GM21737 (cell line): ENCODE results near the gene GPR52.
"Not testable (repeated sequence)": the region's sequence is repeated elsewhere in the genome, so short reads cannot be mapped to it uniquely, and the experiment has no call there.

ENCODE experiments used
- ATAC-seq: cut with Tn5 transposase; IDR thresholded peaks from one replicate; pipeline ENCODE4 v1.9.1; 2021; ENCODE audit warnings: mild to moderate bottlenecking, moderate library complexity; ENCODE audit not compliant: unreplicated experiment

GPR52 gene, protein sequence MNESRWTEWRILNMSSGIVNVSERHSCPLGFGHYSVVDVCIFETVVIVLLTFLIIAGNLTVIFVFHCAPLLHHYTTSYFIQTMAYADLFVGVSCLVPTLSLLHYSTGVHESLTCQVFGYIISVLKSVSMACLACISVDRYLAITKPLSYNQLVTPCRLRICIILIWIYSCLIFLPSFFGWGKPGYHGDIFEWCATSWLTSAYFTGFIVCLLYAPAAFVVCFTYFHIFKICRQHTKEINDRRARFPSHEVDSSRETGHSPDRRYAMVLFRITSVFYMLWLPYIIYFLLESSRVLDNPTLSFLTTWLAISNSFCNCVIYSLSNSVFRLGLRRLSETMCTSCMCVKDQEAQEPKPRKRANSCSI

DNA sequence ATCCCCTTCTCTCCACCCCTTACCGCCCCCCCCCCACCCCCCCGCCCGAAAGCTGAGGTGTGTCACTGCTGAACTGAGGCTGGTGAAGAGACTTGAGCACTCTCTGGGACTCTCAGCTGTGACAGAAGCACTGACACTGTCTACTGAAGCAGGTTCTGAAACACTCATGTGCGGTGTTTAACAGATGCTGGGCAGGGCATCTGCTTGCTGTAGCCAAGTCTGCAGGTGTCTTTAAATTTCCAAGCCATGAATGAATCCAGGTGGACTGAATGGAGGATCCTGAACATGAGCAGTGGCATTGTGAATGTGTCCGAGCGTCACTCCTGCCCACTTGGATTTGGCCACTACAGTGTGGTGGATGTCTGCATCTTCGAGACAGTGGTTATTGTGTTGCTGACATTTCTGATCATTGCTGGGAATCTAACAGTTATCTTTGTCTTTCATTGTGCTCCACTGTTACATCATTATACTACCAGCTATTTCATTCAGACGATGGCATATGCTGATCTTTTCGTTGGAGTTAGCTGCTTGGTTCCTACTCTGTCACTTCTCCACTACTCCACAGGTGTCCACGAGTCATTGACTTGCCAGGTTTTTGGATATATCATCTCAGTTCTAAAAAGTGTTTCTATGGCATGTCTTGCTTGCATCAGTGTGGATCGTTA lies at the start of gene GPR52:
Gene GPR52, plus strand, starts transcription at position 99 of the 665 bp plus-strand sequence. Its CDS starts 148 bp downstream, at position 247.
- no peak for ATAC-seq

DNA sequence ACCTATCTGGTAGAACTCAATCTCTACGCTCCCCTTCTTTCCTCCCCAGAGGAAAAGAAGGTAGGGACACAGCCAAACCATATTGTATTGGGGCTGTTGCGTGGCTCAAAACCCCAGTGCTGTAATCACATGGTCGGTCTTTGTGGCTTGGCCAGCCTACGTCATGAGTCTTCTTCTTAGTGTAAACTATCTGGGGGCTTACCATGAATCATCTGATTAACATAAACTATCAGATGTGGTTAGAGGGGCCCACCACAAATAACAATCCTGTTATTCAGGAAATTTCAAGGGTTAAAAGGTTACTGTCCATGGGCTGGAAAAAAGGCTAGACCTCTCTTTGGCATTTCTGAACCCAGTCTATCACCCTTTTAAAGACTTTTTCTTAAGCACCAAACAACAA lies 49.5 kb upstream of the GPR52 start:
- ATAC-seq, result no peak

DNA sequence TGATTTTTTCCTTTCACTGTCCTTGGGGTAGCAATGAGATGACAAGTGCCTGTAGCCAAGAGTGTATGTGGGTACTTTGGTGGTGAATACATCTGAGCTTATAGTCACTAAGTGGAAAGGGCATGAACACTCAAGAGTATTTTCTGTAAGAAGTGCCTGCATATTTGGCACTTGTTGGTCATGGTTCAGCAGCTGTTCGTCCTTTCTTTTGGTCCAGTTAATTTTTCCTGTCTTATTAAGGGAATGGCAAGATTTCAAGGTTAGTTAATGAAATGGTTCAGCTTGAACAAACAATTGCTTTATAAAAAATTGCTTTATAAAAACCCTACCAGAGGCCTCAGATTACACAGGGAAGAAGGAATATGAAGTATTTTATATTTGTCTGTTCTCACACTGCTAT lies 48.6 kb upstream of the GPR52 start:
- no peak for ATAC-seq

DNA sequence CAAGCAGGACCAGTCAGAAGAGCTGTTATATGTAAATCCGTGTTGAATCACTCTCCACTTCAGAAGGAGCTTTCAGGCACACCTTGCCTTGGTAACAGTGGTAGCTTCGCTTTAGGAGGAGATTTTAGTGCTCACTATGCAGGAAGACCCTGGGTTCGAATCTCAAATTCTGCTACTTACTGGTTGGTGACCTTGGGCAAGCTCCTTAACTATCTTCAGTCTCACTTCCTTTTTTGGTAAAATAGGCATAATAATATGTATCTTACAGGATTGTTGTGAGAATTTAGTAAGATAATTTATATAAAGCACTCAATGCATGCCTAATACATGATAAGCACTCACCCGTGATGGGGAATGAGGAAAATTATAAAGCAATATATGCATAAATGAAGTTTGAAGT lies 46.7 kb upstream of the GPR52 start:
- no peak for ATAC-seq

DNA sequence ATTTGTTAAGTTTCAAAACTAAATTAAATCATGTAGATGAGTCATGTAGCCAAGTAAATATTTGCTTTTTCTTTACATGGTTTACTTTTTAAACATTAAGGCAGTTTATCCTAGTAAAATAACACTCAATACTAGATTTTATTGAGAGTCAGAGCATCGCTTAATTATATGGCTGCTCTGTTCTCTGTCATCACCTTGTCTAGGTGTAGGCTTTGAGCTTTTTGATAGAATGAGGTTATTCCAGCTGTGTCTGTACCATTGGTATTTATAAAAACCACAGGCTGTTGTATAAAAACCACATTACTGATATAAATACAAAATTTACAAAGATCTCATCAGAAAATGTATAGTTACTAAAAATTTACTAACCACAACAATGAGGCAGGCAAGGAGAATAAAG lies 42.5 kb upstream of the GPR52 start:
- ATAC-seq, result no peak

DNA sequence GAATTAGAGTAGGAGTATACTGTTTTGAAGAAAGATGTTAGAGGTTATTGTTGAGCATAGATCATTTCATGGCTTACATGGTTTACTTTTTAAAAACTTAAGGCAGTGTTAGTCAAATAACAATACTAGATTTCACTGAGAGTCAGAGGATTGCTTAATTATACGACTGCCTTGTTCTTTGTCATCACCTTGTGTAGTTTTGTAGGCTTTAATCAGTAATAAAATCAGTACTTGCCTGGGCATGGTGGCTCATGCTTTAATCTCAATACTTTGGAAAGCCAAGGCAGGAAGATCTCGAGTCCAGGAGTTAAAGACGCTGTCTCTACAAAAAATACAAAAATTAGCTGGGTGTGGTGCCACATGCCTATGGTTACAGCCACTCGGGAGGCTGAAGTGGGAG lies 41.3 kb upstream of the GPR52 start:
- no peak for ATAC-seq

DNA sequence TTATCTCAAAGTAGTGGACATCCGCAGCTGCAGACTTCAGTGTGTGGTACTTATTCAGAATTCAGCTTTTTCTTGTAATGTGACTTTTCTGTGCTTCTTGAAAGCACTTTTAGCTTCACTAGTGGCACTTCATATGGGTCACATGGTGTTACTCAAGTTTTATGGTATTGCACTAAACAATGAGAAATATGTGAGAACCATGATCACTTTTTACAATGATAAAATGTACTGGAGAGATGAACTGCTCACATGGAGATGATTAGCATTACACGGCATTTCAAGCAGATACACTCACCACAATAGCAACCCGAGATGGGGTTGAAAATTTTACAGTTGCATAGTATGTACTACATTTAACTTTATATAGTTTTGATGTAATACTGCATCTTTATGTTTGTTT lies 40.1 kb upstream of the GPR52 start:
- ATAC-seq, result no peak

DNA sequence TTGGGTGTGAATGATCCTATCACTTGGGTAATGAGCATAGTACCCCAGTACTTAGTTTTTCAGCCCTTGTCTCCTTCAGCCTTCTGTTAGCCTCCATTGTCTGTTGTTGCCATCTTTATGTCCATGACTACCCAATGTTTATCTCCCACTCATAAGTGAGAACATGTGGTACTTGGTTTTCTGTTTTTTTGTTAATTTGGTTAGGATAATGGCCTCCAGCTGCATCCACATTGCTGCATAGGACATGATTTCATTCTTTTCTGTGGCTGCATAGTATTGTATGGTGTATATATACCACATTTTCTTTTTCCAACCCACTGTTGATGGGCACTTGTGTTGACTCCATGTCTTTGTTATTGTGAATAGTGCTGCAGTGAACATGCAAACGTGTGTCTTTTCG lies 39.6 kb upstream of the GPR52 start:
- ATAC-seq, result no peak

DNA sequence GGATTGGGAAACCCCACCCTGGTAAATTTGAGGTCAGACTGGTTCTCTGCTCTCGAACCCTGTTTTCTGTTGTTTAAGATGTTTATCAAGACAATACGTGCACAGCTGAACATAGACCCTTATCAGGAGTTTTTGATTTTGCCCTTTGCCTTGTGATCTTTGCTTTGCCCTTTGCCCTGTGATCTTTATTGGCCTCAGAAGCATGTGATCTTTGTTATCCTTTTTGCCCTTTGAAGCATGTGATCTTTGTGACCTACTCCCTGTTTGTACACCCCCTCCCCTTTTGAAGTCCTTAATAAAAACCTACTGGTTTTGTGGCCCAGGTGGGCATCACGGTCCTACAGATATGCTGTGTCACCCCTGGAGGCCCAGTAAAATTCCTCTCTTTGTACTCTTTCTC lies 38.0 kb upstream of the GPR52 start:
- not testable (repeated sequence) for ATAC-seq

DNA sequence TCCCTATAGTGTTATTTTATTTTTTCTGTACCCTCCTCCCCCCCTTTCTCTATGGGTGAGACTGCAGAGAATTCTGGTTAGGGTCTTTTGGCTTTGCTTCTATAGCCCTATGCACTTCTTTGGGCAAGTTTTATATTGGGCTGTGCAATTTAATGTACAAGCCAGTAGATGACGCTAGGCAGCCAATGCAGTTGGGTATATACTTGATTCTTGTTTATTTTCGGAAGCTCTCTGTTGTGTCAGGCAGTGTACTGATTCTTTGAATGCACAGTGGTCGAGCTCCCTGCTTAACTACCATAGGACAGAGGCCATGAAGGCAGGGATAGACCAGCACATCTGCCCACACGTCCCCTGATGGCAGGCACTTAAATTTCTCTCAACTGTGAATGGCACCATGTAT lies 34.1 kb upstream of the GPR52 start:
- ATAC-seq, result no peak

DNA sequence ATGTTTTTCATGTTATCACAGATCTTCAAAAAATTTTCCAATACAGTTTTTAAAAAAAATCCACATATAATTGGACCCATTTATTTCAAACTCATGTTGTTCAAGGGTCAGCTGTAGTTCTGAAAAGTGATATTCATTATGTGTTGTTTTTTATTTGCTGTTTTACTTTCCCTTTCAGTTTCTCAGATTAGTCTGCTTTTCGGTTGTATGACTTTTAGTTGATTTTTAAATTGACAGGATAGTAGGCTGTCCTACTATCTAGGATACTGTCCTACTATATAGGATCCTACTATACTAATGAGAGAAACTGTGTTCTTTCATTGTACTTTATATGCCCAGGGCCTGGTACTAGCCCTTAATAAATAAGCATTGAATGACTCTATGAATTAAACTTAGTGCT lies 33.6 kb upstream of the GPR52 start:
- ATAC-seq, result no peak

DNA sequence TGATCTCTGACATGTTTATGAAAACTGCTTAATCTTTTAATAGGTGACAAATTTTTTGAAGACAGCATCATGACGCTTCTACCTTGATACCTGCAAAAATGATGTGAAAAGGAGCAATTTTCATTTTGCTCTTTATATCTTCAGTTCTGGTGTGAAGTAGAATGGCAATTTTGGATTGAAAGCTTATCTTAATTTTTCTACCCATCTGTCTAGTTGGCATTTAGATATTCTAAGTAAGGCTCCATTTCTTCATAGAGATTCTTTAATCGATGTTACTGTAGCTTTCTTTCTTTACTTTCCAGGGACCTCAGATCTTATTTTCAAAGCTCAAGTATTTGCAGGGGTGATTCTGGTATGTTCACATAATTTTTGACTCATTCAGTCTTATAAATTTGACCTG lies 32.3 kb upstream of the GPR52 start:
- ATAC-seq, result no peak

DNA sequence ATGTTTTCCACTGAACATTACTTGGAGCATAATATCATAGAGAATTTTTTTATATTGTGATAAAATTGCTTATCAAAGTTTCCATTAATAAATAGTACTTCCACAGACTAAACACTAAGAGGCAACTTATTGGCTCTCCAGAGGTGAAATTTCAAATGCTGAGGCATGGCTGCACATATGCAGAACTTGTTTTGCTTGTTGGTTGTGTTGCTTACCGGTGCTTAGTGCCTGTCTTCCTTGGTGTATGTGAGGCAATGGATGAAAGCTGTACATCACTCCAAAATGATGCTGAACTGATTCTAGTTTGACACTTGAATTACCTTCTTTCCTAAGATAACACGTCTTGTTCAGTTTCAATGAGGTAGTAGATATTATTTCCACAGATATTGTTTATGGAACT lies 29.8 kb upstream of the GPR52 start:
- no peak for ATAC-seq

DNA sequence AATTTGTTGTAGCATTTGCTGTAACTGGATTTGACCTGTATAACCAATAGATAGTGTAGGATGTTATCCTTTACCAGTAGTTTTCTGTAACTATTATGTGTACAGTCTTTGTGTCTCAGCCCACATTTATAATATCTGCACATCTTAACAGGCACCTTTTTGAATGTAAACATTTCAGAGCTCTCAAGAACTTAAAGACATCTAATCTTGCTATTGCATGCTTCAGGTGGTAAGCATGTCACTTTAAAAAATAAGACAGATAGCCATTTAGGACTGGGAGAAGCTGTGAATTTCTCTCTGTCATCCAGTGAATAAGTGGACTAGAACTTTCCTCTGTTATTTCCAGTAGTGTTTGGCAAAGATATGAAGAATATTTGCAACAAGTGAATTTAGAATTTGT lies 22.6 kb upstream of the GPR52 start:
- ATAC-seq, result no peak

DNA sequence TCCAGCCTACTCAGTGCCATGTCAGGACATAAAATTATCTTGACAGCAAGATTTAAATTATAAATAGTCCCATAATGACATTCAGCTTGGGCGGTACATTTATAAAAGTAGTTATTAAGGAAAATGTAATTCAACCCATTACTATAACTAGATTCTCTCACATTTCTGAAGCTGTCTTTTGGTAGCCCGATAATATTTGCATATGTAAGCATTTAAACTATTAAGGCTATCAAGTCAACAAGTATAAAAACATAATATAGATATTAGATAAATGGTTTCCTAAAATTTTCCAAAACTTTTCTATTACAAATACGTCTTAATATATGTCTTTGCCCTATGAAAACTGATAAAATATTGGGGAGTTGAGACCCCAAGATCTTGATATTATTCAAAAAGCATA lies 21.6 kb upstream of the GPR52 start:
- no peak for ATAC-seq

DNA sequence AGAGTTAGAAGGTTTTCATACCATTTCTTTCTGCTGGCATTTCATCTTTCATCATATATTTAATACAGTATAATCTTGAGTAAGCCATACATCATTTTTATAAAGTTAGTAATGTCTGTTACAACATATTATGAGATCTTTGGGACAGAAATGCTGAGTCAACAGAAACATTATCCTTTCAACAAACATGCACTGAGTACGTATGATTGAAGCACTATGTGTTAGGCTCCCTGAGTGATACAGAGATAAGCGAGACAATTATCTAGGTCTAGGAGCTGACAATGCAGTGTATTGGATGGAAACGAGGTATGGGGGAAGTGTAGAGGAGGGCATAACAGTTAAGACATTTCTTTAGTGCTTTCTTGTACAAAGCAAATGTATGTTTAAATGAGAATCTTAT lies 19.7 kb upstream of the GPR52 start:
- ATAC-seq, result no peak

DNA sequence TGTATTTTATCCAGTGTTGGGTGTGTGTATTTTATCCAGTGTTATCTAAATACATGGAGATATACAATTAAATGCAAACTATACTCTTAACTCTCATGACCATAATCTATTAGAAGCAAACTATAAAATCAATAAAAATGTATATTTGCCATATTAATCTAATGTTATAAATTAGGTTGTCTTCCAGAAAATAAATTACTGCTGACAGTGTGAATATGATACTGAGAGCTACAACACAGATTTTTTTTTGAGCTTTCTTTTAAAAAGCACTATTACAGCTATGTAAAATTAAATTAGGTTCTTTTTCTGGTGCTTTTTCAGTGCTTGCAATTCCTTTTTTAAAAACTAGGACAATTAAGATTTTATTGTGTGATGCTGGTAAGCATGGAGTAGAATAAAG lies 19.0 kb upstream of the GPR52 start:
- ATAC-seq, result no peak

DNA sequence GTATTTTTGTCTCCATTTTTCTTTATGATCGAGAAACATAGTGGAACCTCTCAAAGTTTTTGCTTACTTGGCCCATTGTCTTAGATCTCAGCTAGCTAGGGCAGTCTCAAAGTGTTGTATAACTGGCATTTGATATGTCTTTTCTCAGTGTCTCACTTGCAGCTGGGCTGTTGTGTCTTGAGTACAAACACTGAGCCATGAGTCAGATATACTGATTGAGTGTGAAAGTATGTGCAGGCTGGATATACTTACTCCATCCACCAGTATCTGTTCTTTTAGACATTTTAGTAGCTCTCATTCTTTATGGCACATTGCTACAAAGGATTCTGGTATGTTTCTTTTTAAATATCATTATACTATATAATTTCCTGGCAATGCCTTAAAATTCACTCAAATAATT lies 14.3 kb upstream of the GPR52 start:
- ATAC-seq, result no peak

DNA sequence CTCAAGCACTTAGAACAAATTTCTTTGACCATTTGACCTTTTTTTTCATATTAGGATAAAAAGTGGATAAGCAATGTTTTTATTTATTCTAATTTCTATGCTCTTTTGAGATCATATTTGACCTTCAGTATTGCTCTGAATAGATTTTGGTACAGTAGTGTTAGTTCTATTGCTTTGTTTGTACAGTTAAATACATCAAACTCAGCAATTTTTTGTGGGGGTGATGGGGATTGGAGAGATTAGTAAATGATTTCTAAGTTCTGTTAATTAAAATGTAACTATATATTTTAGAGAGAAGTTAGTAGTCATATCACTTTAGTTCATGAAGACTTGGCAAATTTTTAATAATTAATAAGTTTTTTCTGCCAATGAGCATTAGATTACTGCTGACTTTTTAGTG lies 2.4 kb upstream of the GPR52 start:
- no peak for ATAC-seq

DNA sequence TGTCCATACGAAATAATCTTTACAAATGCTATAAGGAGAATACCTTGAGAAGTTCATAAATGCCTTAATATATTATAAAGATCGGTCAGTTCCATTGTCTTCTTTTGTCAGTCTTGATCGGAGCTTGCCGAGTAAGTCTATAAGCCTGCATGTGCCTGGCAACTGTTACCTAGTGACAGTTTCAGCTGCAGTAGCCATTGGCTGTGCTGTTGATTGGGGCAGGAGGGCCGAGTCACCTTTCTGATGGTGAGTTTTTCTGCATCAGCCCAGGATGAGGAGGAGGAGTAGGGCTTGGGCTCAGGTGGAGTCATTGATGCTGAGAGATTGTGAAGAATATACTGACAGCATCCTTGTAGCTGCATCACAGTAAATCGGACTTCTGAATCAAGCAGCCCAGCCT lies 1.9 kb upstream of the GPR52 start:
- ATAC-seq, result no peak

DNA sequence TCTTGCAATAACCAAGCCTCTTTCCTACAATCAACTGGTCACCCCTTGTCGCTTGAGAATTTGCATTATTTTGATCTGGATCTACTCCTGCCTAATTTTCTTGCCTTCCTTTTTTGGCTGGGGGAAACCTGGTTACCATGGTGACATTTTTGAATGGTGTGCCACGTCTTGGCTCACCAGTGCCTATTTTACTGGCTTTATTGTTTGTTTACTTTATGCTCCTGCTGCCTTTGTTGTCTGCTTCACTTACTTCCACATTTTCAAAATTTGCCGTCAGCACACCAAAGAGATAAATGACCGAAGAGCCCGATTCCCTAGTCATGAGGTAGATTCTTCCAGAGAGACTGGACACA lies 743 bp downstream of the GPR52 start:
- no peak for ATAC-seq

DNA sequence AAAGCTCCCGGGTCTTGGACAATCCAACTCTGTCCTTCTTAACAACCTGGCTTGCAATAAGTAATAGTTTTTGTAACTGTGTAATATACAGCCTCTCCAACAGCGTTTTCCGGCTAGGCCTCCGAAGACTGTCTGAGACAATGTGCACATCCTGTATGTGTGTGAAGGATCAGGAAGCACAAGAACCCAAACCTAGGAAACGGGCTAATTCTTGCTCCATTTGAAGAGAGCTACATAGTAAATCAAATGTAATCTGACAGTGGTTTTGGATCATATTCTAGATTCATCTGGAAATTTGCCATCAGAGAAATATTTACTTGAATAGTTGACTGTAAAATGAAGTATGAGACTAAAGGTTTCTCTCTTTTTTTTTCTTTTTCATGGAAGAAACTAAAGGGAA lies 1.2 kb downstream of the GPR52 start:
- no peak for ATAC-seq

DNA sequence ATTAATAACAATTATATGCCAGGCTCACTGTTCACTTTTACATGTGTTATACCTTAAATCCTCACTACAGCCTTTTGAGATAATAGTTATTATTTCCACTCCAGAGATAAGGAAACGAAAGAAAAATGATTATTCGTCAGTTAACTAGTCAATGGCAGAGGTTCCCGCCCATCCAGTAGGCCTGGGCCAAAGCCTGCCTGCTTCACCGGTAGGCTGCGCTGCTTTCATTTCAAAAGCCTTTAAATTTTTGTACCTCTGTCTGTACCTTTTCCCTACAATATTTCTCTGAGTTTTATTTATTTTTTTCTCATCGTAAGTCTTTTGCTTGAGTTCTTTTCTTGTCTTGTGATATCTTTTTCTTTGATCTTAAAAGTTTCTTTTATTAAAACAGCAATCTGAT lies 3.6 kb downstream of the GPR52 start:
- ATAC-seq, result no peak
